ENCODE measurements around the gene PCNA. TPM values are rescaled to one million over a fixed set of nuclear protein-coding genes. Genes with fewer than 3 reads are reported as not detected.

PCNA gene
- total and polyA plus RNA-seq, 9 donors = 65.2 to 96.1 (median 73.3) TPM

- peaks cover 3% of the 10 kb centered on the region for H3K36me3 ChIP-seq (ENCODE audit: control insufficient read depth, insufficient read depth, low read length)
- H3K9me3 ChIP-seq (replicated peaks; ENCODE audit: control insufficient read depth, low read depth, low read length) = no peaks in the 10 kb centered on the region
- DNase-seq = no peak
- WGBS (ENCODE audit: insufficient coverage) = 91% methylated on average over 5 of the region's 7 CpGs
- H3K4me3 ChIP-seq (ENCODE audit: low read length) = no peak overlapping the region
- no peaks in the 10 kb centered on the region for H3K27me3 ChIP-seq (ENCODE audit: control insufficient read depth, insufficient read depth, low read length)
- no peak overlapping the region for H3K27ac ChIP-seq (ENCODE audit: low read length)
- H3K4me1 ChIP-seq (ENCODE audit: control insufficient read depth, insufficient read depth, low read length) = peaks cover 12% of the 10 kb centered on the region
Measured at GRCh38 chr20:5070081-5070480, 49.7 kb downstream of the PCNA start.

- Histone ChIP-seq H3K36me3 (ENCODE audit: control insufficient read depth, insufficient read depth, low read length) (peaks cover 3% of the 10 kb centered on the region), H3K4me3 (ENCODE audit: low read length) (no peak overlapping the region), H3K4me1 (ENCODE audit: control insufficient read depth, insufficient read depth, low read length) (peaks cover 12% of the 10 kb centered on the region), H3K27me3 (ENCODE audit: control insufficient read depth, insufficient read depth, low read length) (no peaks in the 10 kb centered on the region), H3K9me3 (replicated peaks; ENCODE audit: control insufficient read depth, low read depth, low read length) (no peaks in the 10 kb centered on the region), H3K27ac (ENCODE audit: low read length) (no peak overlapping the region)
- WGBS (ENCODE audit: insufficient coverage) = 92% methylated on average over 2 of the region's 8 CpGs
- no peak for DNase-seq
Measured at GRCh38 chr20:5069141-5069806, 50.5 kb downstream of the PCNA start.

GRCh38 chr20:5067877-5068645 lies 51.7 kb downstream of the PCNA start:
- Histone ChIP-seq H3K9me3 (replicated peaks; ENCODE audit: control insufficient read depth, low read depth, low read length) (no peaks in the 10 kb centered on the region), H3K4me3 (ENCODE audit: low read length) (no peak overlapping the region), H3K27me3 (ENCODE audit: control insufficient read depth, insufficient read depth, low read length) (no peaks in the 10 kb centered on the region), H3K27ac (ENCODE audit: low read length) (no peak overlapping the region), H3K36me3 (ENCODE audit: control insufficient read depth, insufficient read depth, low read length) (peaks cover 3% of the 10 kb centered on the region), H3K4me1 (ENCODE audit: control insufficient read depth, insufficient read depth, low read length) (peaks cover 2% of the 10 kb centered on the region)
- no peak for DNase-seq
- 80% methylated on average over 3 of the region's 9 CpGs for WGBS (ENCODE audit: insufficient coverage)

- no peaks in the 10 kb centered on the region for H3K9me3 ChIP-seq (replicated peaks; ENCODE audit: control insufficient read depth, low read depth, low read length)
- no peak overlapping the region for H3K4me3 ChIP-seq (ENCODE audit: low read length)
- H3K27me3 ChIP-seq (ENCODE audit: control insufficient read depth, insufficient read depth, low read length) = no peaks in the 10 kb centered on the region
- WGBS (ENCODE audit: insufficient coverage) = 88% methylated on average over 7 of the region's 10 CpGs
- DNase-seq = no peak
- no peaks in the 10 kb centered on the region for H3K4me1 ChIP-seq (ENCODE audit: control insufficient read depth, insufficient read depth, low read length)
- H3K36me3 ChIP-seq (ENCODE audit: control insufficient read depth, insufficient read depth, low read length) = peaks cover 3% of the 10 kb centered on the region
- H3K27ac ChIP-seq (ENCODE audit: low read length) = no peak overlapping the region
Measured at GRCh38 chr20:5065879-5066383, 53.8 kb downstream of the PCNA start.

- 96% methylated on average over 3 of the region's 7 CpGs for WGBS (ENCODE audit: insufficient coverage)
- no peak for DNase-seq
- Histone ChIP-seq H3K4me1 (ENCODE audit: control insufficient read depth, insufficient read depth, low read length) (no peaks in the 10 kb centered on the region), H3K9me3 (replicated peaks; ENCODE audit: control insufficient read depth, low read depth, low read length) (no peaks in the 10 kb centered on the region), H3K36me3 (ENCODE audit: control insufficient read depth, insufficient read depth, low read length) (peaks cover 3% of the 10 kb centered on the region), H3K4me3 (ENCODE audit: low read length) (no peak overlapping the region), H3K27ac (ENCODE audit: low read length) (no peak overlapping the region), H3K27me3 (ENCODE audit: control insufficient read depth, insufficient read depth, low read length) (no peaks in the 10 kb centered on the region)
Measured at GRCh38 chr20:5065166-5065878, 54.4 kb downstream of the PCNA start.

Other genes with a start within 250 kb of the PCNA start
- 9.3 TPM for gene SLC23A2, start 118.4 kb downstream of the PCNA start, total RNA-seq
- gene SLC23A2, start 118.4 kb downstream of the PCNA start, polyA plus RNA-seq (ENCODE audit: insufficient read depth in 1 of 8, insufficient read length in 8 of 8, low replicate concordance in 1 of 8) = 10 to 100 TPM in 7 of 8 donors, 1 to 10 TPM in 1; 7.6 to 13.7 (median 10.6) TPM
- 78.9 TPM for gene TMEM230, start 6.9 kb downstream of the PCNA start, total RNA-seq
- 100 to 1,000 TPM in 1 of 8 donors, 10 to 100 TPM in 7; 80.8 to 101 (median 86.7) TPM for gene TMEM230, start 6.9 kb downstream of the PCNA start, polyA plus RNA-seq (ENCODE audit: insufficient read depth in 1 of 8, insufficient read length in 8 of 8, low replicate concordance in 1 of 8)
- 17.9 TPM for gene CDS2, start 7.0 kb upstream of the PCNA start, total RNA-seq
- 10 to 100 TPM; 15.6 to 20.9 (median 18.6) TPM for gene CDS2, start 7.0 kb upstream of the PCNA start, polyA plus RNA-seq (ENCODE audit: insufficient read depth in 1 of 8, insufficient read length in 8 of 8, low replicate concordance in 1 of 8)
- gene PROKR2, start 197.0 kb upstream of the PCNA start, total RNA-seq = not detected
- under 1 TPM in 2 of 8 donors, not detected in 6; 0.23 to 0.34 TPM for gene PROKR2, start 197.0 kb upstream of the PCNA start, polyA plus RNA-seq (ENCODE audit: insufficient read depth in 1 of 8, insufficient read length in 8 of 8, low replicate concordance in 1 of 8)